ENCODE results near the gene LAMA5. TPM values are rescaled to one million over a fixed set of nuclear protein-coding genes. Genes with fewer than 3 reads are reported as not detected.

The LAMA5 gene
- total RNA-seq, 2 experiments from 2014 or later: 0.33 to 0.63 TPM

GRCh38 chr20:62344782-62345181 lies 22.3 kb downstream of the LAMA5 start:
- H3K4me1 Mint-ChIP-seq: no peaks in the 10 kb centered on the region
- DNase-seq: no peak
- H3K9me3 Mint-ChIP-seq: peaks cover 11% of the 10 kb centered on the region
- ChIA-PET CTCF (no interaction called here), POLR2A (no interaction called here)
- no peak overlapping the region for H3K4me3 Mint-ChIP-seq
- H3K27ac Mint-ChIP-seq: no peak overlapping the region
- H3K27me3 Mint-ChIP-seq: peaks cover 3% of the 10 kb centered on the region
- no peaks in the 10 kb centered on the region for H3K36me3 Mint-ChIP-seq (ENCODE audit: low read depth)

DNA sequence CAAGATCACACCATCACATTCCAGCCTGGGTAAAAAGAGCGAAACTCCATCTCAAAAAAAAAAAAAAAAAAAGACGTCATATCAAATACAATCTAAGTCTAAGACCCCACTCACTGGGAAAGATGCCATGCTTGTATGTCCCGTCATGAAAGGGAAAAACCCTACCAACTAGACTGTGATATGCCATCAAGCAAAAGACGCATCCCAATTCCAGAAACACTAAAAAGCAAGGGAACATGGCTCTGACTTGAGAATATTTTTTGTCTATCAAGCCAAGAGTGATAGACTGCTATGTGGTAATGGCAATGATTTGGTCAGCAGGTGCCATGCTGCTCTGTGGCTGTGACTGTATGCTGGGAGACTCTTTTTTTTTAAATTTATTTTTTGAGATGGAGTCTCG lies 23.0 kb downstream of the LAMA5 start:
- H3K36me3 Mint-ChIP-seq (ENCODE audit: low read depth): no peaks in the 10 kb centered on the region
- ChIA-PET CTCF (no interaction called here), POLR2A (no interaction called here)
- no peaks in the 10 kb centered on the region for H3K4me1 Mint-ChIP-seq
- peaks cover 7% of the 10 kb centered on the region for H3K27me3 Mint-ChIP-seq
- DNase-seq: no peak
- no peak overlapping the region for H3K4me3 Mint-ChIP-seq
- no peak overlapping the region for H3K27ac Mint-ChIP-seq
- peaks cover 8% of the 10 kb centered on the region for H3K9me3 Mint-ChIP-seq

DNA sequence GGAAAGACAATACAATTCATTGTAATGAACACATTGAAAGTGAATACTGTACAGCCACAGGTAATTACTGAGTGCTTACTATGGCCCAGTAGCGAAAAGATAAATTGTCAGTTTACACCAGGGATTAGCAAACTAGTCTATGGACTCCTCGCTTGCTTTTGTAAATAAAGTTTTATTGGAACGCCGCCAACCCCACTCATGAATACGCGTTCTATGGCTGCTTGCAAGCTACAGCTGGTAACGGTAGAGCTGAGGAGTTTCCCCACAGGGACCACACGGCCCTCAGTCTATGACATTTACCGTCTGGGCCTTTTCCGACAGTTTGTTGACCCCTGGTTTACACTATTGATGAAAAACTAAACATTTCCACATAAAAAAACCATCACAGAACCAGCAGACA lies 24.2 kb downstream of the LAMA5 start:
- Mint-ChIP-seq H3K27ac (no peak overlapping the region), H3K27me3 (peaks cover 7% of the 10 kb centered on the region), H3K36me3 (ENCODE audit: low read depth) (no peaks in the 10 kb centered on the region), H3K4me3 (no peak overlapping the region), H3K4me1 (no peaks in the 10 kb centered on the region), H3K9me3 (peaks cover 2% of the 10 kb centered on the region)
- ChIA-PET POLR2A (no interaction called here), CTCF (no interaction called here)
- DNase-seq: no peak

- Mint-ChIP-seq H3K27me3 (peaks cover 7% of the 10 kb centered on the region), H3K36me3 (ENCODE audit: low read depth) (no peaks in the 10 kb centered on the region), H3K4me1 (no peaks in the 10 kb centered on the region), H3K27ac (no peak overlapping the region), H3K9me3 (no peaks in the 10 kb centered on the region), H3K4me3 (no peak overlapping the region)
- no peak for DNase-seq
- ChIA-PET POLR2A (no interaction called here), CTCF (interaction anchor here (0.7 kb wide), 1 partner anchor 1141 kb away, joined by 6 read pairs; no protein-coding TSS in a partner anchor)
Observed at GRCh38 chr20:62339647-62340062, 27.5 kb downstream of the LAMA5 start.

DNA sequence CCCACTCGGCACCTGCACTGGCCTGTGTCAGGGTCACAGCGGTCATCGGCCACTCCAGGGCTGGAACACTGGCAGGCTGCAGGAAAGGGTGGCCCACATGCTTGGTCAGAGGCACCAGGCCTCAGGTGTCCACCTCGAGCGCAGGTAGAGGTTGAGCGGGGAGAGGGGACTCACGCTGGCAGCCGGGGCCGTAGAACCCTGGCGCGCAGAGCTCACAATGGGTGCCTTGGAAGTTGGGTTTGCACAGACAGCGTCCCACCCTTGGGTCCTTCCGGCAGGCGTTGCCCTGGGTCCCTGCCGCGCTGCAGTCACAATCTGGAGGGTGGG lies 28.9 kb downstream of the LAMA5 start:
- no peaks in the 10 kb centered on the region for H3K9me3 Mint-ChIP-seq
- ChIA-PET CTCF (no interaction called here), POLR2A (no interaction called here)
- H3K36me3 Mint-ChIP-seq (ENCODE audit: low read depth): no peaks in the 10 kb centered on the region
- H3K4me1 Mint-ChIP-seq: no peaks in the 10 kb centered on the region
- H3K27ac Mint-ChIP-seq: no peak overlapping the region
- H3K4me3 Mint-ChIP-seq: no peak overlapping the region
- H3K27me3 Mint-ChIP-seq: peaks cover 7% of the 10 kb centered on the region
- no peak for DNase-seq

DNA sequence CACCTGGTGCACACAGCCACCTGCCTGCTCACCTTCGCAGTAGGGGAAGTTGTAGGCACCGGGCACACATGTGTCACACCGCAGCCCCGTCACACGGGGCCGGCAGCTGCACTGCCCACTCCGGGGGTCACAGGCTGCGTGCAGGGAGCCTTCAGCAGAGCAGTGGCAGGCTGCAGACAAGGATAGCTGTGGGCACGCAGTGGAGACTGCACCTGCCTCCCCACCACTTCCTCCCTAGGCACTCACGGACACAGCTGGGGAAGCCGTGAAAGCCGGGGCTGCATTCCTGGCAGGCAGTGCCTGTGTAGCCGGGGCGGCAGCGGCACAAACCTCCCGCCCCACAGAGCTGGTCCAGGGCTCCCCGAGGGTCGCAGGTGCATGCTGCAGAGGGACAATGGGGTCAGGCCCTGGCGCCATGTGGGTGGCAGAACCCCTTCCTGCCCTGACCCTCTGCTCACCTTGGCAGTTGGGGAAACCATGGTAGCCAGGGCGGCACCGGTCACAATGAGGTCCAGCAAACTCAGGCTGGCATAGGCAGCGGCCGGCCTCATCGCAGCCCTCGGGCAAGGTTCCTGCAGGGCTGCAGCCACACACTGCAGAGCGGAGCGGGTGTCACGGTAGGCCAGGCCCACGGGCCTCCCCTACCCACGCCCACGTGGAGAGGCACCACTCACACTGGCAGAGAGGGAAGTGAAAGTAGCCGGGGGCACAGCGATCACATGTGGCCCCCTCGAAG lies 29.4 kb downstream of the LAMA5 start:
- no peaks in the 10 kb centered on the region for H3K4me1 Mint-ChIP-seq
- peaks cover 7% of the 10 kb centered on the region for H3K27me3 Mint-ChIP-seq

DNA sequence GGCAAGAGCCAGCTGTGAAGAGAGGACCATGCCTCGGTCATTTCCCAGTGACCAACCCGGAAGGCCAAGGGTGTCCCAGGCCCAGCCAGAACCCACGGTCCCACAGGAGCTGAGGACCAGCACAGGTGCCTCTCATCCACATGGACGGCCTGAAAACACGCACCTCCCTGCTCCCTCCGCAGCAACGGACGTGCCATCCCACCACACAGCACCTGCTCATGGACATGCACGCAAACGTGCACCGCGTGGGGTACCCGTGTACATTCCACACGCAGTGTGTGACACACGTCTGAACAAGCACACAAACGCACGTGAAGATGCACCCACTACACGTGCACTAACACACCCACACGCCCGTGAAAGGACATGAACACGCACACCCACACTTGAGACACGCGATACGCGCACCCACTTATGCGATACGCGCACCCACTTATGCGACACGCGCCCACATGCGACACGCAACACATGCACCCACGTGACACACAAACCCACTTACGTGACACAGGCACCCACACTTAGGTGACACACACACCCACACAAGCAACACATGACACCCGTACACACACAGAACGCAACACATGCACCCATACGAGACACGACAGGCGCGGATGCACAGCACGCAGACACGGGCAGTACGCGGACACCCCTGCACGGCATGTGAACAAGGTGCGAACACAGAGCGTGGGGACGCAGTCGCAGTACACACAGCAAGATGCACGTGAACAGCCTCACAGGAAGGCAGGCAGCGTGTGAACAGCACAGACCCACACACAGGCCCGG lies 30.1 kb downstream of the LAMA5 start:
- DNase-seq: no peak
- H3K36me3 Mint-ChIP-seq (ENCODE audit: low read depth): no peaks in the 10 kb centered on the region
- H3K27ac Mint-ChIP-seq: no peak overlapping the region
- ChIA-PET CTCF (no interaction called here), POLR2A (no interaction called here)
- H3K4me1 Mint-ChIP-seq: no peaks in the 10 kb centered on the region
- no peaks in the 10 kb centered on the region for H3K9me3 Mint-ChIP-seq
- H3K27me3 Mint-ChIP-seq: peaks cover 7% of the 10 kb centered on the region
- no peak overlapping the region for H3K4me3 Mint-ChIP-seq

More for the DNA sequence above, 29.4 kb downstream of the LAMA5 start:
- CTCF ChIA-PET: no interaction called here
- Mint-ChIP-seq H3K27ac (no peak overlapping the region), H3K4me3 (no peak overlapping the region), H3K9me3 (no peaks in the 10 kb centered on the region), H3K36me3 (ENCODE audit: low read depth) (no peaks in the 10 kb centered on the region)
- DNase-seq: no peak
- POLR2A ChIA-PET: no interaction called here

GRCh38 chr20:62336329-62336728 lies 30.8 kb downstream of the LAMA5 start:
- H3K4me1 Mint-ChIP-seq: no peaks in the 10 kb centered on the region
- H3K4me3 Mint-ChIP-seq: no peak overlapping the region
- H3K9me3 Mint-ChIP-seq: no peaks in the 10 kb centered on the region
- no peaks in the 10 kb centered on the region for H3K36me3 Mint-ChIP-seq (ENCODE audit: low read depth)
- peaks cover 7% of the 10 kb centered on the region for H3K27me3 Mint-ChIP-seq
- DNase-seq: no peak
- POLR2A ChIA-PET: no interaction called here
- H3K27ac Mint-ChIP-seq: no peak overlapping the region
- CTCF ChIA-PET: no interaction called here

- Mint-ChIP-seq H3K27me3 (peaks cover 7% of the 10 kb centered on the region), H3K27ac (no peak overlapping the region), H3K36me3 (ENCODE audit: low read depth) (no peaks in the 10 kb centered on the region), H3K4me1 (no peaks in the 10 kb centered on the region), H3K9me3 (no peaks in the 10 kb centered on the region), H3K4me3 (no peak overlapping the region)
- ChIA-PET CTCF (no interaction called here), POLR2A (no interaction called here)
- no peak for DNase-seq
Observed at GRCh38 chr20:62335532-62335931, 31.6 kb downstream of the LAMA5 start.

- H3K4me3 Mint-ChIP-seq: no peak overlapping the region
- peaks cover 5% of the 10 kb centered on the region for H3K27me3 Mint-ChIP-seq
- H3K9me3 Mint-ChIP-seq: no peaks in the 10 kb centered on the region
- no peaks in the 10 kb centered on the region for H3K4me1 Mint-ChIP-seq
- CTCF ChIA-PET: no interaction called here
- POLR2A ChIA-PET: no interaction called here
- H3K27ac Mint-ChIP-seq: no peak overlapping the region
- DNase-seq: no peak
- H3K36me3 Mint-ChIP-seq (ENCODE audit: low read depth): no peaks in the 10 kb centered on the region
Observed at GRCh38 chr20:62334881-62335280, 32.2 kb downstream of the LAMA5 start.

- Mint-ChIP-seq H3K27ac (no peak overlapping the region), H3K4me3 (no peak overlapping the region), H3K27me3 (no peaks in the 10 kb centered on the region), H3K9me3 (no peaks in the 10 kb centered on the region), H3K4me1 (no peaks in the 10 kb centered on the region), H3K36me3 (ENCODE audit: low read depth) (no peaks in the 10 kb centered on the region)
- ChIA-PET POLR2A (no interaction called here), CTCF (no interaction called here)
- no peak for DNase-seq
Observed at GRCh38 chr20:62333820-62334595, 33.1 kb downstream of the LAMA5 start.

GRCh38 chr20:62332989-62333819 lies 33.9 kb downstream of the LAMA5 start:
- no peaks in the 10 kb centered on the region for H3K9me3 Mint-ChIP-seq
- no peaks in the 10 kb centered on the region for H3K4me1 Mint-ChIP-seq
- H3K4me3 Mint-ChIP-seq: no peak overlapping the region
- no peaks in the 10 kb centered on the region for H3K36me3 Mint-ChIP-seq (ENCODE audit: low read depth)
- no peak for DNase-seq
- ChIA-PET POLR2A (no interaction called here), CTCF (no interaction called here)
- H3K27ac Mint-ChIP-seq: no peak overlapping the region
- no peaks in the 10 kb centered on the region for H3K27me3 Mint-ChIP-seq

- CTCF ChIA-PET: no interaction called here
- no peak overlapping the region for H3K27ac Mint-ChIP-seq
- no peaks in the 10 kb centered on the region for H3K9me3 Mint-ChIP-seq
- H3K36me3 Mint-ChIP-seq (ENCODE audit: low read depth): no peaks in the 10 kb centered on the region
- no peaks in the 10 kb centered on the region for H3K27me3 Mint-ChIP-seq
- H3K4me1 Mint-ChIP-seq: no peaks in the 10 kb centered on the region
- no peak for DNase-seq
- POLR2A ChIA-PET: no interaction called here
- no peak overlapping the region for H3K4me3 Mint-ChIP-seq
Observed at GRCh38 chr20:62332421-62332820, 34.7 kb downstream of the LAMA5 start.
